ENCODE measurements around the gene RASGRP1.

RASGRP1 gene

DNA sequence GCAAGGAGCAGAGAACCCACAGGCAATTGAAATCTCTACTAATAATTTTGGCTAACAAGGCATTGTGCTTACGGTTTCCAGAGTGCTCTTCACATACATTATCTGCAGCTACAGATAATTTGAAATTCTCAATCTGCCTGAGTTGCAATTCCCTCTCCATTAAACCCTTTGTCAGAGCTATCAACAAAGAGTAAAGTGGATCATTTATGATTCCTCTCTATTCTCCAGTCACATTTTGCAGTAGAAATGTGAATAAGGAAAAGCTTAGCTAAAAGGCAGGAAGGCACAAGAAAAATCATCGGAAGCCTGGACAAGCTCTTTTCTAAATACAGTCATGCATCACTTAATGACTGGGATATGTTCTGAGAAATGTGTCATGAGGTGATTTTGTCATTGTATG lies 61.1 kb downstream of the RASGRP1 start:
- DNase-seq: no peak

DNA sequence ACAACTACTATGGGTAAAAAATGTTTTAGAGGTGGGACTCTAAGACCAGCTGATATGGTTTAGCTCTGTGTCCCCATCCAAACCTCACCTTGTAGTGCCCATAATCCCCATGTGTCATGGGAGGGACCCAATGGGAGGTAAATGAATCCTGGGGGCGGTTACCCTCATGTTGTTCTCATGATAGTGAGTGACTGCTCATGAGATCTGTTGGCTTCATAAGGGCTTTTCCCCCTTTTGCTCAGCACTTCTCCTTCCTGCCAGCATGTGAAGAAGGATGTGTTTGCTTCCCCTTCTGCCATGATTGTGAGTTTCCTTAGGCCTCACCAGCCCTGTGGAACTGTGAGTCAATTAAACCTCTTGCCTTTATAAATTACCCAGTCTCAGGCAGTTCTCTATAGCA lies 65.0 kb downstream of the RASGRP1 start:
- DNase-seq: no peak

DNA sequence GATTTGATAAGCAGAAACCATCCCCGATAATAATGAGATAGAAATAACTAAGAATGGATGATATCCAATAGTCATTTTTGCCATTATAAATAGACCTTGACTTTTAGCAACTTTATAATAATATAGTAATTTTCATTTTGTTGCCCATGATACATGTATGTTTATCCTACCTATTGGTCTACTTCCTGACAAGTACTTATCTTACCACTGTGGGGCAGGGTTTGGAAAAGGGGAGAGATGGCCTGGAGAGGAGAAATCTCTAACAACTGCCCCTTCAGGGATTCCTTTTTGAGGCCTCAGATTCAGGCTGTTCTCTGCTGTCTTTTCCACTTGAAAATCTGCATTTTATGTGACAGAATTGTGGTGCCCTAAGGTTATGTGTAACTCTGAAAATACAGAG lies 68.5 kb downstream of the RASGRP1 start:
- no peak for DNase-seq

DNA sequence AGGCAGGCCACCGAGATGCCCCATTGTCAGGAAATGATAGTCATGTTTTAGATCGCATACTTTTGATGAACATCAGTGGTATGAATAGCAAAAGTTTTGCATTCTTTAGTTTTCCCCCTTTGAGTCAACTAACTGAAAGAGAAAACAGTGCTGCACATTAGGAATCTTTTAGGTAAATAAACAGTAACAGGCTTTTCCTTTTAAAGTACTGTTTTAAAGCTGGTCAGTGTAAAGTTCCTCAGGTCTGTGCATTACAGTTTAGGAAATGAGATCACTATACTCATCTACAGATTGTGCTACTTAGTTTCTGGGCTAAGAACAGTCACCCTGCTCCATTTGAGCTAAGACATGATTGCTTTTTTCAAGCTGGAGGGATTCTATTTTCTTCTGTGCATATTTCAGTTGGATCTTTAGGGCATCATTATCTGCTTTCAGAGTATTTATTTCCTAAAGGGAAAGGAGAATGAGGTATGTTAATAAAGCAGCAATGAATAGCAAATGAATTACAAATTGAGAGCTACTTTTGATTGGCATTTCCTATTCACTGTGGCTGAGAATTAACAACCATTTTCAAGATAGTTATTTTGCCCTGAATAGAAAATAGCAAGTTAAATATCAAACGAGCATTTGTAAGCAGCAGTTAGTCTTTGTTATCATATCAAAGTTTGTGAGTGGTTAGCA lies 74.2 kb downstream of the RASGRP1 start:
- no peak for DNase-seq

DNA sequence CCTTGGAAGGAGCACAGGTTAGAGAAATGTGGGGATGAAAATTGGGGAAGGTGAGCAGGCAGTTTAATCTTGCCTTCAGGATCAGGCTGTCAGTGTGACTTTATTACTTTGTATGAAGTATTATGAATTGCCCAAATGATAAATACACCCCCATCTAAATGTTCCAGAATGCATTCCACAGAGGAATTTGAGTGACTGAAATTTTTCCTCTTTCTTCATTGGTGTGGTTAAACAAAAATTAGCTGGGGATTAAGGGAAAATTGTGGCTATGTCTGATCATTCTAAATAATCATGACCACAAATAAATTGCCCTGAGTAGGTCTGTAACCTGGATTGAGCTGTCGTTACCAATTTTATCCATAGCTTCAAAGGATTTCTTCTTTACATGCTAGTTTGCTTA lies 77.2 kb downstream of the RASGRP1 start:
- DNase-seq: no peak

DNA sequence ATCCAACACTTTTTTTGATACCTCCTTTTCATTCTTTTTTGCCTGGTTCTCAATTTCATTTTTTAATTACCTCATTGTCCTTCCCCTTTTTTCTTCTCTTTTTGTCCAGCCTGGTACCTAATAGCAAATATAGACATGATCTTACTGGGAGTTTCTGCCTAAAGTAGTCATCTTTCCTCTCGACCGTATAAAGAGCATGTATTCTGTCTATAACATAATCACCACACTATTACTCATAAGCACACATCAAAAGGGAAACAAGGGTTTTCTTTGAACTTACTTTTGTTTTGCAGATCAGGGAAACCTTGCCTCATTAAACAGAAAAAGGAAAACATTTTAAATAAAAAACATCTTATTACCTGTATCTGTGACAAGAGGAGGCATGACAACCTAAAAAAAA lies 77.7 kb downstream of the RASGRP1 start:
- DNase-seq: no peak

DNA sequence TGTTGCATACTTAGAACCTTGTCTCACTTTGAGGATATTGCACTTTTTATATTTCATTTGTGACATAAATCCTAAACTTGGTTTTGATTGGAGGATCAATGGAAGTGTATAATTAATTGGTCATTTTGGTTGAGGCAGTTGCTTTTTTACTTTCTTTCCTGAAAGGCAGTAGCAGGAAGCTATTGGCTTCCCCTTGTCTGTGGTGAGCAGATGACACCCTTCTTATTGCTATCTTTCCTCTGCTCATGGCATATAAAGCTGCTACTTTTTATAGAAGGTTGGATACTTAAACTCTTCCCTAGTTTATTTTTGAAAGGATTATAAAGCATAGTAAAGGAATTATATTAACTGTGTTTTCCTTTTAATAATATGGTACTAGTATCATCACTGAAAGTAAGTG lies 82.0 kb downstream of the RASGRP1 start:
- DNase-seq: no peak

DNA sequence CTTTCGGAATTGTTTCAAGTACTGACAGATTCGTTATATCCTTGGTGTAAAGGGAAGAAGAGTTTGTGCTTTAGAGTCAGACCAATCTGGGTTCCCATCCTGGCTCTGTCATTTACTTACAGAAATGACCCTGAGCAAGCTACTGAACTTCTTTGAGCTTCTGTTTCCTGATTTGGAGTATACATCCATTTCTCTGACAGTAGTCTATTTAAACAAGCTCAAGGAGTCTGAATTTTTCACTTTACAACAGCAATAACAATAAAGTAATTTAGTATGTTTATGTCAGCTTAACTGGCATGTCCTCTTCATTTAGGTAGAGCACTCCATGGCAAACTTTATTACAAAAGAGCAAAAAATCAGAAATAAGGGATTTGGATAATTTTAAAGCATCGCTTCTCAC lies 82.9 kb downstream of the RASGRP1 start:
- DNase-seq: no peak

DNA sequence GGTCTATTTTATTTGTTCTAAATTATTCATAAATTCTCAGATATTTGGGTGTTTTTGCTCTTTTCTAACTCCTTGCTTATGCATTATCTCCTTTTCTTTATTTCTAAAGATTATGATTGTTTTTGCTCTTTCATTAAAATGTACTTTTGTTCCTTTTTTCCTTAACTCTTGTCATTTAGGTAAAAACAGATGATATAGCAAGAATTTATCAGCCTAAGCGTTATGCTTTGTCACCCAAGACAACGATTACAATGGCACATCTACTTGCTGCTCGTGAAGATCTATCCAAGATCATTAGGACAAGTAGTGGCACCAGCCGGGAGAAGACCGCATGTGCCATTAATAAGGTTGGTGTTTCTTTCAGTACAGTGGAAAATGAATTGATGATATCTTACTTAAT lies 83.5 kb downstream of the RASGRP1 start:
- no peak for DNase-seq

DNA sequence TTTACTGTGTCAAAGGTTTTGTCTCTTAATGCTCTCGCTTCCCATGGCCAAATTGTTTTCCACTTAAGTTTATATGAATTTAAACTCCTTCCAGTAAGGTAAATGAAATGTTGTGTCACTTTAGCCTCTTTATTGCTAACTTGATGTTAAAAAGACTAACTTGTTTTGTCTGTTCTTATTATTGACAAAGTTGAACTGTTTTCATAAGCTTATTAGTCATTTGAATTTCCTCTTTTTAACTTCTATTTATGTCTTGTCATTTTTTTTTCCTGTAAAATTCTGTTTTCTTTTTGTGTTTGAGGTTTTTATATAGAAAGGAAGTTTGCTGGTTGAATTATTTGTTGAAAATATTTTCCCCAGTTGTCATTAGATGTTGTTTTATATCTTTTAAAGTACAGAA lies 84.9 kb downstream of the RASGRP1 start:
- no peak for DNase-seq

DNA sequence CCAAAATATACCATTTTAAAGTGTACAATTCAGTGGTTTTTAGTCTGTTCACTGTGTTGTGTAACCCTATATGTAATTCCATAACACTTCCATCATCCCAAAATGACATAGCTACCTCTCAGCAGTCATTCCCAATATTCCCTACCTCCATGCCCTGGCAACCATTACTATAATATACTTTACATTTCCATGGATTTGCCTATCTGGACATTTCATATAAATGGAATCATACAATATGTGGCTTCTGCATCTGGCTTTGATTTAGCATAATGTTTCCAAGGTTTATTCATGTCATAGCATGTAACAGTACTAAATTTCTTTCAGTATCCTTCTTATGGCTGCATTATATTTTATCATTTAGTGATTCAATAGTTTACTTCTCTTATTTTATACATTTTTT lies 85.3 kb downstream of the RASGRP1 start:
- DNase-seq: no peak

DNA sequence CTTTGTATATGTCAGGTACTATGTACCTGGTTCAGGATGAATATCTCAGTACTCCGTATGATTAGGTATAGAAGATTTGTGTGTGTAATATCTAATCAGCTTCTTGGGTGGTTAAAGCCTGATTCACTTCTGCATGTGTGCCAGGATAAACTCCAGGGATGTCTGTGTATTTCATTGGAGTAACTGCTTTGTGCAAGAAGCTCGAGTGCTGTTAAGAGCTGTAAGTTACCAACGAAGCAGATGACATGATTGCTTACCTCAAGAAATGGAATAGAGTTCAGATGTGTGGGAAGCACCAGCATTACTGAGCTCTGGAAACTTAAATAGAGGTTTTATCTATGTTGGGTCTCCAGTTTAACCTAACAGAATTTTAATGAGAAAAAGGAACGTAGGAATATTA lies 87.0 kb downstream of the RASGRP1 start:
- no peak for DNase-seq

DNA sequence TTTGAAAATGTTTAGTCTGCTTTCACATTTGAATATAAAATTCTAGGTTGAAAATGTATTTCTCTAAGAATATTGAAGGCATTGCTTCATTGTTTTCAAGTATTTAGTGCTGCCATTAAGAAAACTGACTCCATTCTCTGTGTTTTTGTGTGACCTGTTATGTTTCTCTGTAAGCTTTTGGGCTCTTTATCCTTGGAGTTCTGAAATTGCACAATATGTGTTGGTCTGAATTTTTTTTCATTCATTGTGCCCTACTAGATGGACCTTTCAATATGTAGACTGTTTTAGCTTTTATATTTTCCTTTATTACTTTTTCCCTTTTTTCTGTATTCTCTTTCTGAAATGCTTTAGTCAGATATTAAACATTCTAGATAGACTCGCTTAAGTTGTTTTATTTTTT lies 88.5 kb downstream of the RASGRP1 start:
- no peak for DNase-seq

DNA sequence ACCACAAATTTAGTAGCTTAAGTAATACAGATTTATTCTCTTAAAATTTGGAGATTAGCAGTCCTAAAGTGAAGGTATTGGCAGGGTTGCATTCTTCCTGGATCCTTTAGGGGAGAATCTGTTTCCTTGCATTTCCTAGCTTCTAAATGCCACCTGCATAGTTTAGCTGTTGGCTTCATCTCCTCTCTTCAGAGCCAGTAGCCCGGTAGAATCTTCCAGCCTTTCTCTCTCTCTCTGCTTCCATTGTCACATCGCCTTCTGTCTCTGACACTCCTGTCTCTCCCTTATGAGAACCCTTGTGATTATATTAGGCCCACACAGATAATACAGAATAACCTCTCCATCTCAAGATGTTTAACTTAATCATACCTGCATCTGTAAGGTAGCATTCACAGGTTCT lies 89.3 kb downstream of the RASGRP1 start:
- DNase-seq: no peak

DNA sequence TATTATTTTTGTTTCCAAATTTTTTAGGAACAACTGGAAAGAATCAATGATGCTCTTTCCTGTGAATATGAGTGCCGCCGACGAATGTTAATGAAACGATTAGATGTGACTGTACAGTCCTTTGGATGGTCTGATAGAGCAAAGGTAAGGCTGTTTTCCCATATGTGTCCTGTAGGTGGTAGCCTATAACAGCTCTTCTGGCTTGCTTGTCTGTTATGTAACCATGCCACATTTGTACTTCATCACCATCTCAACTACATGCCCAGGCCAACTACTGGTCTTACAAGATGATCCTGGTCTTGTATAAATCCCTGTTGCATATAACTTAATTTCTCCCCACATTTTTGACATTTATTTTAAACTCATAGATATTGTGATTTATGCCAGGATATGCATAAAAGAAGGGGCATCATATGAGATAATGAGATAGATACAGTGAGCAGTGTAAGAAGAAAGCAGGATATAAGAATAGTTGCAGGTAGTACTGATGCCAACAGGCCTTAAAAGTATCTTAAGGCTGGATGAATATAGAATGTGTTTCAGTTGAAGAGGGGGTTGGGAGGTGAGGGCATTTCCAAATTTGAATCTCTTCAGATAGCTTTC lies 90.4 kb downstream of the RASGRP1 start:
- peak; percentile 80 for DNase-seq

DNA sequence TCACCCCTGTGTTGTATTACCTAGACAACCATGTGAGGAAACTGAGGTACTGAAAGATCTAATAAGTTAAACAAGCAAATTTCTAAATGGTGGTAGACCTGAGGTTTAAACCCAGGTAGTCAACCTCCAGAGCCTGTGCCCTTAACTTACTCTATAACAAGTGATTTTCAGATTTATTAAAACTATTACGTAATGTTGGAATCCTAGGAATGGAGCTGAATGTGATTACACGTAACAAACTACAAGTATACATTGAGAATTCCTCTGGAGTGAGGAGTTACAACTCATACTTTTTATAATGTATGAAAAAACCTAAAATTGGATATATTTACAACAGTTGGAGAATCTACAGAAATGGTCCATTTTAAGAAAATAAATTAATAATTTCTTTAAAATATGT lies 92.6 kb downstream of the RASGRP1 start:
- DNase-seq: no peak

DNA sequence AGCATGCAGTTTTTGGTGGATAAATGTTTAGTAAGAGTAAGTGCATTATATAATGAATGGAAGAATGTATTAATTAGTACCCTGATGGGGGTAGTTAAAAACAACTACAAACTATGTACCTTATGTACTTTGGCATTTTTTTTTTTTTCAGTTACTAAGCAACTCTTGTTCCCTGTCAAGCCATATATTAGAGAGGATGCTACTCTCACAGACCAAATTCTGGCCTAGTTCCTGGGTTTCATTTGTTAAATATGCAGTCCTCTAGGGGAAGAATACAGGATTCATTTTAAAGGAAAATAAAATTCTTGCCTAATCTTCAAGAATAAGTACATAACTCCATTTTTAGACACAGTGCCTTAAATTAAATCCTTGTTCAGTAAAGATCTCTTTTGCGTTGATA lies 93.8 kb downstream of the RASGRP1 start:
- no peak for DNase-seq

DNA sequence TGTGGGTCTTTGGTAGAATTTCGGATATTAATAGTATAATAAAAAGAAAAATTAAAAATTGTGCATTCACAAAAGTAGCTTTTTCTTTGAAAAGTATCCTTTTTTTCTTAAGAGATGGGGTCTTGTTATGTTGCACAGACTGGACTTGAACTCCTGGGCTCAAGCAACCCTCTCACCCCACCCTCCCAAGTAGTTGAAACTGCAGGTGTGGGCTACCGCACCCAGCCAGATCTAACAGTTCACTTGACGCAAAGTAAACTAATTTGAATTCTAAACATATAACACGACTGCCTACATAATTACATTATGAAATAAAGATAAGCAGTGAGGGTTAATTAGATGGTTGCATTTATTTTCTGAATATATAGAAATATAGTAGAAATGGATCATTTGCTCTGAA lies 99.9 kb downstream of the RASGRP1 start:
- DNase-seq: no peak

DNA sequence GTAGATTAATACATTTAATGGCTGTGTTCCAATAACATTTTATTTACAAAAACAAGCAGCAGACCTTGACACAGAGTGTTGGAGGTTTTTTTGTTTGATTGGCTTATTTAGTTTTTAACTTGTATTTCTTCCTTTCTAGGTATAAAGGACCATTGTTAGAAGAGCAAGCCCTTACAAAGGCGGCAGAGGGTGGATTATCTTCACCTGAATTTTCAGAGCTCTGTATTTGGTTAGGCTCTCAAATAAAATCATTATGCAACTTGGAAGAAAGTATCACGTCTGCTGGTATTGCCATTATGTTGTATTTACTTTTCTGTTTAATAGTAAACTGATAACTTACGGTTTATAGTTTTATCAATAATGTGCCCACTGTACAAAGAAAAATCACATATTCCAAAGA lies 100.7 kb downstream of the RASGRP1 start:
- DNase-seq: no peak

DNA sequence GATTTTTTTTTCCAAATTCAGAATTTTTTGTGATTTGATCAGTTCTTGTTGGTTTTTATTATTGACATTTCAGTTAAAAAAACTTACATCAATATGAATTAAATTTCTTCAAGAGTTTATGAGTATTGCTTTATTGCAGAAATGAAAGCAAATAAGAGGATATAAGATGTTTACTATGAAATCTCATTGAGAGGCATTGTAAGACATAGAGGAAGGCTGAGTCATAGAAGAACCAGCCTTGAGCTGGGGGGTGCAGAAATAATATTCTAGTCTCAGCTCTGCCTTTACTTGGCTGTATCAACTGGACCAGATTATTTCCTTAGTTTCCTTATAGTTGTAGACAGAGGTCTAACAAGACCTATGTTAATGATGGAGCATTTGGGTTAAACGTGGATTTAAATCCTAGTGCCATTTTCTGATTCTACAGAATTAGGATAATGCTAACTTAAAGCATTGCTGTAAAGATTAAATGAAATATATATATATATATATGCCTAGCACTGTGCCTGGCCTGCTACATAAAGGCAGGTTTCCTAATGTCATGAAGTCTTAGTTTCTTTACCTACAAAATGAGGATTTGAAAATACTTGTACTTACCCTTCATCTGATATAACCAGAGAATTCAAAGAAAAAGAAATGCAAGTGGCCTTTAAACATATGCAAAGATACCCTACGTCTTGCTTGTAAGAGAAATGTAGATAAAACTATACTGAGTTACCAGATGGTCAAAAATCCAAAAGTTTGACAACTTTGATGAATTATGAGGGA lies 103.4 kb downstream of the RASGRP1 start:
- no peak for DNase-seq

DNA sequence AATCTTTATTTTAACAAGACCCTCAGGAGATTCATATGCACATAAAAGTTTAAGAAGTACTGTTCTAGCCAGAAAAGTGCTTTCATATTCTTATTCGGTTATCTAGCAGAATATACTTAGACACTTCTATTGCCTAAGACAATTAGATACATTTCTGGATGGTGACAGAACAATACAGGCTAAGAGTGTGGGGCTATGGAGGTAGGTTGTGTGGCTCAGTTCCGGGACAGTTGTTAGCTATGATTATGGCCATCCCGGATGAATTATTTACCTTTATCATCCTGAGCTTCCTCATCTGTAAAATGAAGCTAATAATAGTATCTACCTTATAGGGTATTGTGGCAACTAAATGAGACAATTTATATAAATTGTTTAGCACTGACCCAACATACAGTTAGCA lies 104.1 kb downstream of the RASGRP1 start:
- DNase-seq: no peak

DNA sequence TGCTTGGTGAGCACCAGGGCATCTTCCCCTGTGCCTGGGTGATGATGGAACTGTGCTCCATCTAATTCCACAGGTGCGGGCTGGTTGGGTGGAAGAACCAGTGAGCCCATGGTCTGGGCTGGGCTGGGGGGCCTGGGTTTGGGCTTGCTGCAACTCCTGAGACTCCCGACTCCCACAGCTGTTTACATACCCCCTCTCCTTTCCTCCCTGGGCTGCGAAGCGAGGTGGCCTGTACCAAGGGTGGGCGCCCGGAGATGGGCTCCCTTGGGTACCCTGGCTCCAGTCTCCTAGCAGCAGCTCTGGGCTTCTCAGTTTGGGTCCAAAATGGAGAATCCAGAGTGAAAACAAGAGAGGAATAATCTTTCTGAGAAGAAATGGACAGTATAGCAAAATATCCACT lies 105.1 kb downstream of the RASGRP1 start:
- DNase-seq: no peak

DNA sequence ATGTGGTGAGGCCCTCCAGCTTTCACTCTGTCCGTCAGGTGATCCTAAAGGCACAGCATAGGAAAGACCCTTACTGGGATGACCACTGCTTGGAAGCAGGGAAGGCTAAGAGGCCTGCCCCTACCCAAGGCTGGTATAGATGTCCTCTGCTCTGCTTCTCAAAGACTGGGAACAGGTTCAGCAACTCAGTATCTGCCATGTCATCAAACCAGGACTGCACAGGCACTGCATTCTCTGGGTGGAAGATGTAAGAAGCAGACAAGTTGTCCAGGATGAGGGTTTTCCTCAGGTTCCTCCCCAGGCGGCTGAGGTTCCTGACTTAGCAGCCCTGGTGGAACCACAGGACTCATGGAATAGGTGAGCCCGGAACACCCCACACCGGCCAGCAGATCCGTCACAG lies 106.0 kb downstream of the RASGRP1 start:
- DNase-seq: no peak

DNA sequence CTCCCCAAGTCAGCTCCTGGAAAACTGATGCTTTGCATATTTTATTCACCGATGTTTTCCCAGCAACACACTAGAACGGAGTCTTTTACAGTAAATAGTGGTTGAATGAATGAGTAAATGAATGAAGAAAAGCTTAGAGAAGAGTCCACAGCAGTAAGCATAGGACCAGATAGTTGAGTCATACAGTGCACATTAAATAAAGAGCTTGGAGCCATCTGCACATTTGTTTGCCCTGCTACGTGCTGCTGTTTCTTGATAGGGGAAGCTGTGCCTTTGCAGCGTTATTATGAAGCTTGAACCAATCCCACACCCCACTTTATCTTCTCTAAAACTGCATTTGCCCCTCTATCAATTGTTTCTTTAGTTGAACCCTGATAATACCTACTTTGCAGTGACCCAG lies 109.5 kb downstream of the RASGRP1 start:
- DNase-seq: no peak

DNA sequence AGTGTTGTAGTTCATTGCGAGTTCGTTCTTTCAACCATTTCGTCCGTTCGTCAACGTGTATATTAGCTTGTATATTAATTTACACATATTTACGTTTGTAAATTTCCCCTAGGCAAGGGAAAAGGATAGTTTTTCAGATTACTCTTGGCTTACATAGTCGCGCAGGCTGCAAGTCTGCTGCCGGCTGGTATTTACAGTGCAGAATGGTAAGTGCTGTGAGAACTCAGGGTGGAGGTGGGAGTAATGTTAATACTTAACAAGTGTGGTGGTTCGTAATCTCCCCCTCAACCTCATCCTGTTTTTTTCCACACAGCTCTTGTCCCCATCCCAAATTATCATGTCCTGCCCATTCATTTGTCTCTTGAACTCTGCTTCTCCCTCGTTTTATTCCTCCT lies 109.9 kb downstream of the RASGRP1 start:
- DNase-seq: no peak

Data from midbrain (tissue), 1 donor.